Retinal pigment epithelial cell (primary cell): Measurements from ENCODE around the gene ACADL.

Experiments
- DNase-seq: peaks from one replicate; pipeline ENCODE4 v3.0.0-alpha.2; 2010; ENCODE audit warnings: low read depth
- H3K4me3 ChIP-seq: 2 replicates; pipeline ENCODE4 v1.5.1; 2011; ENCODE audit warnings: mild to moderate bottlenecking, low read length, control low read depth, moderate library complexity
- CTCF ChIP-seq: conservative IDR thresholded peaks from 2 replicates; pipeline ENCODE4 v1.5.1; 2011; ENCODE audit warnings: low read depth, low read length, control low read depth, inconsistent platforms

Gene ACADL

GRCh38 chr2:210170196-210170445, 55.1 kb downstream of the ACADL start:
- no peak for DNase-seq
- TF ChIP-seq CTCF = no peak
- peak overlapping the region; percentile 88 for H3K4me3 ChIP-seq

GRCh38 chr2:210169516-210170195, 55.6 kb downstream of the ACADL start:
- peak overlapping the region; percentile 88 for H3K4me3 ChIP-seq
- TF ChIP-seq CTCF = no peak
- DNase-seq = peak; percentile 43

GRCh38 chr2:210167227-210167626, 58.0 kb downstream of the ACADL start:
- no peak overlapping the region for H3K4me3 ChIP-seq
- no peak for DNase-seq

GRCh38 chr2:210162466-210163124, 62.7 kb downstream of the ACADL start:
- no peak for TF ChIP-seq CTCF

More at GRCh38 chr2:210167227-210167626, 58.0 kb downstream of the ACADL start:
- no peak for TF ChIP-seq CTCF

GRCh38 chr2:210159059-210159458, 66.2 kb downstream of the ACADL start:
- TF ChIP-seq CTCF = no peak
- H3K4me3 ChIP-seq = no peak overlapping the region
- DNase-seq = no peak

More at GRCh38 chr2:210162466-210163124, 62.7 kb downstream of the ACADL start:
- DNase-seq = no peak
- H3K4me3 ChIP-seq = no peak overlapping the region

GRCh38 chr2:210158236-210158635, 67.0 kb downstream of the ACADL start:
- DNase-seq = no peak
- H3K4me3 ChIP-seq = no peak overlapping the region
- no peak for TF ChIP-seq CTCF

- no peak for TF ChIP-seq CTCF
- no peak overlapping the region for H3K4me3 ChIP-seq
- no peak for DNase-seq
These were observed 67.7 kb downstream of the ACADL start for GRCh38 chr2:210157526-210157925.
